Erythroblast (primary cell): ENCODE data around the gene MAB21L2.

Source experiments
- GATA1 ChIP-seq: IDR thresholded peaks from 2 replicates; pipeline ENCODE4 v1.6.1; 2011; ENCODE audit warnings: low read depth, mild to moderate bottlenecking, control low read depth, low read length, moderate library complexity
- POLR2A ChIP-seq: IDR thresholded peaks from 2 replicates; pipeline ENCODE4 v1.6.1; 2011; ENCODE audit warnings: mild to moderate bottlenecking, low read length

DNA sequence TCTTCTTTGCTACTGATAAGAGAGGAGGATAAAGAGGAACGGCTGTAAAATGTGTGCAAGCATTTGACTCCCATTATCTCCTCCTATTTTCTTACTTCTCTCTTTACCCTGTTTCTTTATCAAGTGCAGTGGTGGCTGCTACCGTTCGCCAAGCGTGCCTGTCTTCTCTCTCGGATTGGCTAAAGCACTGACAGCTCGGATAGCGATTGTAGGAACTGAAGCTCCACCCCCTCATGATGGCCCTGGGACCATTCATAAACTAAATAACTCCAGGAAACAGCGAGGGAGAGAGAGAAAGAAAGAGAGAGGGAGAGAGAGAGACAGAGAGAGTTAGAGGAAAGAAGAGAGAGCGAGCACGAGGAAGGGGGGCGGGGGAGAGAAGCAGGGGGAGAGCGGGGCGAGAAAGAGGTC lies 305 bp upstream of the MAB21L2 start:
- TF ChIP-seq POLR2A (no peak), GATA1 (no peak)
